Keratinocyte (primary cell): ENCODE data around the gene IGFLR1.

Experiments
- EZH2 ChIP-seq: IDR thresholded peaks from one replicate; pipeline ENCODE4 v1.6.1; 2012; ENCODE audit warnings: inconsistent platforms, mild to moderate bottlenecking, low read length, moderate library complexity
- TF ChIP-seq, protein P1 (sequence below), 3 experiments: IDR thresholded peaks in 1 of 3; conservative IDR thresholded peaks in 1 of 3; optimal IDR thresholded peaks in 1 of 3; 2 replicates in 2 of 3; 3 replicates in 1 of 3; pipeline versions ENCODE3 to v1.5.1; 2011; ENCODE audit warnings: low read length in 3 of 3, mild to moderate bottlenecking in 3 of 3, moderate library complexity in 2 of 3, control low read depth in 1 of 3, inconsistent platforms in 1 of 3; ENCODE audit not compliant: insufficient read depth in 2 of 3; ENCODE audit errors: extremely low read depth in 1 of 3

DNA sequence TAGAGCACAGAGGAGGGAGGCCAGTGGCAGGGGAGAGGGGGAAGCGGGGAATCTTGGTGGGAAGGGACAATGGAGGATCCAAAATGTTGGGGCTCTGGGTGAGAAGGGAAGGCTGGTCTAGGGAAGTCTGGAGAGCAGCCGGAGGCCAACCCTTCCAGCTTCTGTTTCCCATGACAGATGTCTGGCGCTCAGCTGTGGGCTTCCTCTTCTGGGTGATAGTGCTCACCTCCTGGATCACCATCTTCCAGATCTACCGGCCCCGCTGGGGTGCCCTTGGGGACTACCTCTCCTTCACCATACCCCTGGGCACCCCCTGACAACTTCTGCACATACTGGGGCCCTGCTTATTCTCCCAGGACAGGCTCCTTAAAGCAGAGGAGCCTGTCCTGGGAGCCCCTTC is 4.3 kb upstream of the IGFLR1 start:
- TF ChIP-seq, protein P1, sequence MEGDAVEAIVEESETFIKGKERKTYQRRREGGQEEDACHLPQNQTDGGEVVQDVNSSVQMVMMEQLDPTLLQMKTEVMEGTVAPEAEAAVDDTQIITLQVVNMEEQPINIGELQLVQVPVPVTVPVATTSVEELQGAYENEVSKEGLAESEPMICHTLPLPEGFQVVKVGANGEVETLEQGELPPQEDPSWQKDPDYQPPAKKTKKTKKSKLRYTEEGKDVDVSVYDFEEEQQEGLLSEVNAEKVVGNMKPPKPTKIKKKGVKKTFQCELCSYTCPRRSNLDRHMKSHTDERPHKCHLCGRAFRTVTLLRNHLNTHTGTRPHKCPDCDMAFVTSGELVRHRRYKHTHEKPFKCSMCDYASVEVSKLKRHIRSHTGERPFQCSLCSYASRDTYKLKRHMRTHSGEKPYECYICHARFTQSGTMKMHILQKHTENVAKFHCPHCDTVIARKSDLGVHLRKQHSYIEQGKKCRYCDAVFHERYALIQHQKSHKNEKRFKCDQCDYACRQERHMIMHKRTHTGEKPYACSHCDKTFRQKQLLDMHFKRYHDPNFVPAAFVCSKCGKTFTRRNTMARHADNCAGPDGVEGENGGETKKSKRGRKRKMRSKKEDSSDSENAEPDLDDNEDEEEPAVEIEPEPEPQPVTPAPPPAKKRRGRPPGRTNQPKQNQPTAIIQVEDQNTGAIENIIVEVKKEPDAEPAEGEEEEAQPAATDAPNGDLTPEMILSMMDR (optimal IDR thresholded peaks at IDR 0.05 in 1 of 3, IDR thresholded peaks at IDR 0.05 in 1 of 3, conservative IDR thresholded peaks at IDR 0.05 in 1 of 3; ENCODE audit: extremely low read depth in 1 of 3, insufficient read depth in 2 of 3, low read length in 3 of 3), result no peak
- TF ChIP-seq EZH2, result no peak
